Upper lobe of left lung (tissue), 4 donors: ENCODE data around the gene OSBPL5.

Experiments used
- POLR2AphosphoS5 ChIP-seq, 2 donors: sonication (generic); formaldehyde crosslinking; IDR thresholded peaks; one replicate each; pipeline ENCODE4 v1.5.1; 2017; ENCODE audit warnings: antibody characterized with exemption in 2 of 2
- TF ChIP-seq, protein P1 (sequence below), 6 experiments: fragments of 450-650 bp in 4 of 6; fragments of 200-600 bp in 2 of 6; sonication (generic) in 2 of 6; IDR thresholded peaks; one replicate each; pipeline ENCODE4 v1.5.1; 2016 to 2019; ENCODE audit warnings: antibody characterized with exemption in 6 of 6

DNA sequence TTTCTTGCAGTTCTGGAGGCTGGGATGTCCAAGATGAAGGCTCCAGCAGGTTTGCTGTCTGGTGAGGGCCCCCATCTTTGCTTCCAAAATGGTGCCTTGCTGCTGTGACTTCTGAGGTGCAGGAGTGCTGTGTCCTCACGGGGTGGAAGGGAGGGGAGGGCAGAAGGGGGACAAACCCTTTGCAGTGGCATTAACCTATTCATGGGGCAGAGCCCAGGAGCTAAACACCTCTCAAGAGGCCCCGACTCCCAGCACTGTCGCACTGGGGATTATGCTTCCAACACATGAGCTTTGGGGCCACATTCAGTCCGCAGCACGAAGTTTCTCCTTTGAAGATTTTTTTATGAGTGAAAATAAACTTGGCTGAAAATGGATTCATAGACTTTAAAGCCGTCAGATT is 25.5 kb upstream of the OSBPL5 start:
- TF ChIP-seq, protein P1, sequence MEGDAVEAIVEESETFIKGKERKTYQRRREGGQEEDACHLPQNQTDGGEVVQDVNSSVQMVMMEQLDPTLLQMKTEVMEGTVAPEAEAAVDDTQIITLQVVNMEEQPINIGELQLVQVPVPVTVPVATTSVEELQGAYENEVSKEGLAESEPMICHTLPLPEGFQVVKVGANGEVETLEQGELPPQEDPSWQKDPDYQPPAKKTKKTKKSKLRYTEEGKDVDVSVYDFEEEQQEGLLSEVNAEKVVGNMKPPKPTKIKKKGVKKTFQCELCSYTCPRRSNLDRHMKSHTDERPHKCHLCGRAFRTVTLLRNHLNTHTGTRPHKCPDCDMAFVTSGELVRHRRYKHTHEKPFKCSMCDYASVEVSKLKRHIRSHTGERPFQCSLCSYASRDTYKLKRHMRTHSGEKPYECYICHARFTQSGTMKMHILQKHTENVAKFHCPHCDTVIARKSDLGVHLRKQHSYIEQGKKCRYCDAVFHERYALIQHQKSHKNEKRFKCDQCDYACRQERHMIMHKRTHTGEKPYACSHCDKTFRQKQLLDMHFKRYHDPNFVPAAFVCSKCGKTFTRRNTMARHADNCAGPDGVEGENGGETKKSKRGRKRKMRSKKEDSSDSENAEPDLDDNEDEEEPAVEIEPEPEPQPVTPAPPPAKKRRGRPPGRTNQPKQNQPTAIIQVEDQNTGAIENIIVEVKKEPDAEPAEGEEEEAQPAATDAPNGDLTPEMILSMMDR (IDR thresholded peaks at IDR 0.05), result no peak
- no peak for TF ChIP-seq POLR2AphosphoS5 (IDR thresholded peaks at IDR 0.05)
